ENCODE results near the gene POLR3K. TPM values are rescaled to one million over a fixed set of nuclear protein-coding genes. Genes with fewer than 3 reads are reported as not detected.

POLR3K gene
- total RNA-seq, 2 donors from 2014 or later, result 1.4 TPM; not detected in 1

DNA sequence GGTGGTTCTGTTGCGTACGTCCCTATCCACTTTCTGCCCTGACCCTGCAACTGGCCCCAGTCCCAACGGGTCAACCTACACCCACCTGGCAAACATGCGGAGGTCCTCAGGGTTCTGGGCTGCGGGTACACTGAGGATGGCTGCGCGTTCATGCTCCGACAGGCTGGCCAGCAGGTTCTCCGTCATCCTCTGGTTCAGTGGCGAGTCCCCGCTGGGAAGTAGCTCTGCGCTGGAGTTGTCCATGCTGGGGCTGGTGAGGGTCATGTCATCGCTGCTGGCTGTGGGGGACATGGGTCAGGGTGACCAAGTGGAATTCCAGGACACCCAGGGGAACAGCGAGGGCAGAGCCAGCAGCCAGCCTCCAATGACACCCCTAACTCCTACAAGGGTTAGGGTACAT lies 35.2 kb upstream of the POLR3K start:
- ATAC-seq (ENCODE audit: insufficient number of reproducible peaks, low FRiP score, low read depth) (no peak), DNase-seq (ENCODE audit: low spot score) (no peak)
- peaks cover 41% of the 10 kb centered on the region for H3K36me3 ChIP-seq
- peaks cover 15 to 46% of the 10 kb centered on the region in 2 donors for H3K4me1 ChIP-seq (ENCODE audit: control insufficient read depth in 1 of 2, low read depth in 2 of 2)
- no peaks in the 10 kb centered on the region for H3K9me3 ChIP-seq
- TF ChIP-seq, protein P1, sequence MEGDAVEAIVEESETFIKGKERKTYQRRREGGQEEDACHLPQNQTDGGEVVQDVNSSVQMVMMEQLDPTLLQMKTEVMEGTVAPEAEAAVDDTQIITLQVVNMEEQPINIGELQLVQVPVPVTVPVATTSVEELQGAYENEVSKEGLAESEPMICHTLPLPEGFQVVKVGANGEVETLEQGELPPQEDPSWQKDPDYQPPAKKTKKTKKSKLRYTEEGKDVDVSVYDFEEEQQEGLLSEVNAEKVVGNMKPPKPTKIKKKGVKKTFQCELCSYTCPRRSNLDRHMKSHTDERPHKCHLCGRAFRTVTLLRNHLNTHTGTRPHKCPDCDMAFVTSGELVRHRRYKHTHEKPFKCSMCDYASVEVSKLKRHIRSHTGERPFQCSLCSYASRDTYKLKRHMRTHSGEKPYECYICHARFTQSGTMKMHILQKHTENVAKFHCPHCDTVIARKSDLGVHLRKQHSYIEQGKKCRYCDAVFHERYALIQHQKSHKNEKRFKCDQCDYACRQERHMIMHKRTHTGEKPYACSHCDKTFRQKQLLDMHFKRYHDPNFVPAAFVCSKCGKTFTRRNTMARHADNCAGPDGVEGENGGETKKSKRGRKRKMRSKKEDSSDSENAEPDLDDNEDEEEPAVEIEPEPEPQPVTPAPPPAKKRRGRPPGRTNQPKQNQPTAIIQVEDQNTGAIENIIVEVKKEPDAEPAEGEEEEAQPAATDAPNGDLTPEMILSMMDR (IDR thresholded peaks at IDR 0.05), result no peak
- no peak overlapping the region for H3K27ac ChIP-seq
- H3K27me3 ChIP-seq (replicated peaks; ENCODE audit: insufficient read depth), result no peaks in the 10 kb centered on the region
- no peak overlapping the region for H3K4me3 ChIP-seq

DNA sequence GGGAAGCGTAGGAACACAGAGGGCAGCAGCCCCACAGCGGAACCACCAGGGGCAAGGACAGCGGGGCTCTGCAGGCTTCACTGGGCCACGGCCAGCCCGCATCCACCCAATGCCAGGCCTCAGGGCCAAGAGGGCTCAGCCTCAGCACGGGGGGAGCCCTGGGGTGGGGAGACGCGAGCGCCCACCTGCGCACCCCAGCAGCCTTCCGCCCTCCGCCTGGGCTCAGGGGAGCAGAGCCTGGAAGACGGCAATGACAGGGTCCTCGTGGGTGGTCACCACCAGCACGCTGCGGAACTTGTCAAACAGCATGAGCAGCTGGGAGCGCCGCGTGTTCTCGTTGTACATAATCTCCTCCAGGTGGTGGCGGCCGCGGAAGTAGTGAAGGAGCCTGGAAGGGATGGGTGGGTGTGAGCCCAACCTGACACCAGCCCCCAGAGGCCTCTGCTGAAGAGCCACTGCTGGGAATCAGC lies 33.1 kb upstream of the POLR3K start:
- no peaks in the 10 kb centered on the region for H3K9me3 ChIP-seq
- DNase-seq (ENCODE audit: low spot score) (no peak), ATAC-seq (ENCODE audit: insufficient number of reproducible peaks, low FRiP score, low read depth) (no peak)
- no peaks in the 10 kb centered on the region for H3K27me3 ChIP-seq (replicated peaks; ENCODE audit: insufficient read depth)
- no peak overlapping the region for H3K4me3 ChIP-seq
- peak overlapping the region; percentile 80 to 83 for H3K27ac ChIP-seq
- TF ChIP-seq, protein P1 (IDR thresholded peaks at IDR 0.05), result no peak
- peaks cover 41% of the 10 kb centered on the region for H3K36me3 ChIP-seq
- peaks cover 17 to 54% of the 10 kb centered on the region in 2 donors for H3K4me1 ChIP-seq (ENCODE audit: control insufficient read depth in 1 of 2, low read depth in 2 of 2)

DNA sequence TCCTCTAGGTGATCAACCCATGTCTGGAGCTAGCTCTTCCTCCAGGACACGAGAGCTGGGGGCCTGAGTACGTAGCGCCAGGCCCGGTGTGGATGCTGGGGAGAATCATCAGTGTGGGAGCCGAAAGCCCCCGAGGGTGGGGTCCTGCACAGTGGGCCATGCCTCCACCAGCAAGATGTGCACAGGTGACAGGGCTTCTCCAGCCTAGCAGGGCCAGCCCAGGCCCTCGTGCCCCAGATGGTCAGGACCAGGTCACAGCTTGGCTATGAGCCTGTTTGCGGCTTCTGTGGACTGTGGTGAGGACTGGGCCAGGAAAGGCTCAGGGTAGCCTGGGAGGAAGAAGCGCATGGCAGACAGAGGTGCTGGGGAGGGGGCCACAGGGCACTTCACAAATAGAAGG lies 32.5 kb upstream of the POLR3K start:
- TF ChIP-seq, protein P1 (IDR thresholded peaks at IDR 0.05), result no peak
- Histone ChIP-seq H3K36me3 (peaks cover 41% of the 10 kb centered on the region), H3K4me3 (no peak overlapping the region), H3K27me3 (replicated peaks; ENCODE audit: insufficient read depth) (no peaks in the 10 kb centered on the region), H3K9me3 (no peaks in the 10 kb centered on the region), H3K27ac (peak overlapping the region; percentile 80 to 83), H3K4me1 (ENCODE audit: control insufficient read depth in 1 of 2, low read depth in 2 of 2) (peaks cover 17 to 51% of the 10 kb centered on the region in 2 donors)
- DNase-seq (ENCODE audit: low spot score) (no peak), ATAC-seq (ENCODE audit: insufficient number of reproducible peaks, low FRiP score, low read depth) (no peak)

- no peak overlapping the region for H3K4me3 ChIP-seq
- H3K9me3 ChIP-seq, result no peaks in the 10 kb centered on the region
- TF ChIP-seq, protein P1 (IDR thresholded peaks at IDR 0.05), result no peak
- no peak for ATAC-seq (ENCODE audit: insufficient number of reproducible peaks, low FRiP score, low read depth)
- no peaks in the 10 kb centered on the region for H3K27me3 ChIP-seq (replicated peaks; ENCODE audit: insufficient read depth)
- H3K27ac ChIP-seq, result peak overlapping the region; percentile 80 to 83
- H3K4me1 ChIP-seq (ENCODE audit: control insufficient read depth in 1 of 2, low read depth in 2 of 2), result peaks cover 17 to 52% of the 10 kb centered on the region in 2 donors
- peaks cover 39% of the 10 kb centered on the region for H3K36me3 ChIP-seq
- DNase-seq (ENCODE audit: low spot score), result no peak
Observed at GRCh38 chr16:85407-85782, 32.0 kb upstream of the POLR3K start.

GRCh38 chr16:84718-85406 lies 31.5 kb upstream of the POLR3K start:
- ATAC-seq (ENCODE audit: insufficient number of reproducible peaks, low FRiP score, low read depth) (peak; percentile 89), DNase-seq (ENCODE audit: low spot score) (peak; percentile 79)
- Histone ChIP-seq H3K4me1 (ENCODE audit: control insufficient read depth in 1 of 2, low read depth in 2 of 2) (peaks cover 18 to 55% of the 10 kb centered on the region in 2 donors), H3K4me3 (no peak overlapping the region), H3K9me3 (no peaks in the 10 kb centered on the region), H3K27me3 (replicated peaks; ENCODE audit: insufficient read depth) (no peaks in the 10 kb centered on the region), H3K36me3 (peaks cover 37% of the 10 kb centered on the region), H3K27ac (peak overlapping the region; percentile 80 to 83)
- TF ChIP-seq, protein P1 (IDR thresholded peaks at IDR 0.05), result no peak

All from thoracic aorta (tissue), 2 donors.